AG04450 (cell line): Measurements from ENCODE around the gene FNIP2. TPM values are rescaled to one million over a fixed set of nuclear protein-coding genes. Genes with fewer than 3 reads are reported as not detected.

Source experiments
- CTCF ChIA-PET: fragments of 300-600, 350-600 bp; formaldehyde crosslinking; extraction: SDS; loops from one replicate; lab custom pipeline; 2022; ENCODE audit warnings: antibody characterized with exemption, inconsistent platforms; lab: Charles Lee
- POLR2A ChIA-PET: fragments of 350-600 bp; formaldehyde crosslinking; extraction: SDS; loops from one replicate; lab custom pipeline; 2021; ENCODE audit warnings: antibody characterized with exemption, inconsistent platforms; lab: Yijun Ruan, JAX
- DNase-seq: peaks from one replicate; pipeline ENCODE4 v3.0.0-alpha.2; 2011; ENCODE audit warnings: low read depth, low spot score
- H3K27ac ChIP-seq: one replicate; pipeline ENCODE4 v1.5.1; 2012; ENCODE audit warnings: low read depth, low read length, control low read depth
- H3K27me3 ChIP-seq: one replicate; pipeline ENCODE4 v1.6.0; 2012; ENCODE audit warnings: low read length; ENCODE audit not compliant: control insufficient read depth, insufficient read depth
- H3K4me3 ChIP-seq: 2 replicates; pipeline ENCODE4 v1.5.1; 2011; ENCODE audit warnings: mild to moderate bottlenecking, low read depth, low read length, control low read depth
- H3K9me3 ChIP-seq: 2 replicates; pipeline ENCODE4 v1.5.1; 2012; ENCODE audit warnings: low read length; ENCODE audit not compliant: control insufficient read depth, insufficient read depth
- CTCF ChIP-seq: IDR thresholded peaks from 2 replicates; pipeline ENCODE4 v1.5.1; 2011; ENCODE audit warnings: low read depth, low read length, control low read depth, inconsistent platforms
- polyA plus RNA-seq: library from polyadenylated mRNA; depleted of rRNA; stranded (reverse); fragments of >200 nt; gene quantifications from 2 replicates; pipeline ENCODE4 v1.2.3, GENCODE V29; 2011

FNIP2 gene
- polyA plus RNA-seq, 1 experiment, result 8.4 TPM

- no peak for DNase-seq
- Histone ChIP-seq H3K9me3 (no peaks in the 10 kb centered on the region), H3K27me3 (no peaks in the 10 kb centered on the region), H3K27ac (no peak overlapping the region), H3K4me3 (no peak overlapping the region)
- ChIA-PET CTCF (no interaction called here), POLR2A (no interaction called here)
- TF ChIP-seq CTCF, result no peak
Observed at GRCh38 chr4:158798062-158798461, 29.2 kb downstream of the FNIP2 start.

GRCh38 chr4:158799013-158799770 is 30.4 kb downstream of the FNIP2 start:
- Histone ChIP-seq H3K27me3 (no peaks in the 10 kb centered on the region), H3K27ac (no peak overlapping the region), H3K9me3 (no peaks in the 10 kb centered on the region), H3K4me3 (no peak overlapping the region)
- DNase-seq, result no peak
- CTCF ChIA-PET, result interaction anchor here (1.0 kb wide), 1 partner anchor 51 kb away, joined by 3 read pairs; no protein-coding TSS in a partner anchor
- no peak for TF ChIP-seq CTCF
- POLR2A ChIA-PET, result no interaction called here

- DNase-seq, result no peak
- ChIA-PET CTCF (interaction anchor here (1.0 kb wide), 1 partner anchor 50 kb away, joined by 3 read pairs; no protein-coding TSS in a partner anchor), POLR2A (no interaction called here)
- no peaks in the 10 kb centered on the region for H3K9me3 ChIP-seq
- H3K27me3 ChIP-seq, result no peaks in the 10 kb centered on the region
- no peak overlapping the region for H3K27ac ChIP-seq
- no peak for TF ChIP-seq CTCF
- no peak overlapping the region for H3K4me3 ChIP-seq
Observed at GRCh38 chr4:158799856-158800255, 31.0 kb downstream of the FNIP2 start.

GRCh38 chr4:158801066-158801465 is 32.2 kb downstream of the FNIP2 start:
- Histone ChIP-seq H3K27ac (no peak overlapping the region), H3K9me3 (no peaks in the 10 kb centered on the region), H3K27me3 (no peaks in the 10 kb centered on the region), H3K4me3 (no peak overlapping the region)
- ChIA-PET POLR2A (interaction anchor here (0.6 kb wide), 1 partner anchor 46 kb away, joined by 11 read pairs; no protein-coding TSS in a partner anchor), CTCF (no interaction called here)
- no peak for TF ChIP-seq CTCF
- DNase-seq, result no peak

- no peak for DNase-seq
- no peak for TF ChIP-seq CTCF
- Histone ChIP-seq H3K27me3 (no peaks in the 10 kb centered on the region), H3K9me3 (no peaks in the 10 kb centered on the region), H3K27ac (no peak overlapping the region), H3K4me3 (no peak overlapping the region)
- ChIA-PET CTCF (no interaction called here), POLR2A (no interaction called here)
Observed at GRCh38 chr4:158801677-158802076, 32.9 kb downstream of the FNIP2 start.
